ENCODE measurements around the gene ZRANB3.

ZRANB3 gene

DNA sequence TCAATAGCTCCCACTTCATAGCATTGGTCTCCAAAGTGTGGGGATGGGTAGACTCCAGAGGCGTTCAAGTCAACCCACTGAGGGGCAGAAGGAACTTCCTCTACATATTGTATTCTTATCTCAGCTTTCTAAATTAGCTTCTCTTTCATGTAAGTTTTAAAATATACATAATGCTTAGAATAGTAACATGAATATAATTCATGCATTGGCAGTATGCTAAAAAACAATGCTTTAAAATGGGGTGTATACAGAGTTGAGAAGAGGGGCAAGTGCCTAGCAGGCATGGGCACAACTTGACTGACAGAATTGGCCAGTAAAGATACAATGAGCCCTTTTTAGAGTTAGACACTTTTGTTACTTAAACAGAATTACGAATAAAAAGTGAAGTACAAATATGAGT, 212.2 kb downstream of the ZRANB3 start:
- H3K36me3 ChIP-seq (replicated peaks; ENCODE audit: low read depth, low read length) = no peaks in the 10 kb centered on the region
- H2AFZ ChIP-seq (ENCODE audit: low read depth, low read length) = no peak overlapping the region
- TF ChIP-seq, protein P1, sequence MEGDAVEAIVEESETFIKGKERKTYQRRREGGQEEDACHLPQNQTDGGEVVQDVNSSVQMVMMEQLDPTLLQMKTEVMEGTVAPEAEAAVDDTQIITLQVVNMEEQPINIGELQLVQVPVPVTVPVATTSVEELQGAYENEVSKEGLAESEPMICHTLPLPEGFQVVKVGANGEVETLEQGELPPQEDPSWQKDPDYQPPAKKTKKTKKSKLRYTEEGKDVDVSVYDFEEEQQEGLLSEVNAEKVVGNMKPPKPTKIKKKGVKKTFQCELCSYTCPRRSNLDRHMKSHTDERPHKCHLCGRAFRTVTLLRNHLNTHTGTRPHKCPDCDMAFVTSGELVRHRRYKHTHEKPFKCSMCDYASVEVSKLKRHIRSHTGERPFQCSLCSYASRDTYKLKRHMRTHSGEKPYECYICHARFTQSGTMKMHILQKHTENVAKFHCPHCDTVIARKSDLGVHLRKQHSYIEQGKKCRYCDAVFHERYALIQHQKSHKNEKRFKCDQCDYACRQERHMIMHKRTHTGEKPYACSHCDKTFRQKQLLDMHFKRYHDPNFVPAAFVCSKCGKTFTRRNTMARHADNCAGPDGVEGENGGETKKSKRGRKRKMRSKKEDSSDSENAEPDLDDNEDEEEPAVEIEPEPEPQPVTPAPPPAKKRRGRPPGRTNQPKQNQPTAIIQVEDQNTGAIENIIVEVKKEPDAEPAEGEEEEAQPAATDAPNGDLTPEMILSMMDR (IDR thresholded peaks at IDR 0.05; ENCODE audit: low read depth, low read length) = no peak
- no peak for TF ChIP-seq EZH2phosphoT487 (IDR thresholded peaks at IDR 0.05; ENCODE audit: low read depth)
- no peak overlapping the region for H3K4me3 ChIP-seq (ENCODE audit: low read length)
- no peak overlapping the region for H3K9ac ChIP-seq (ENCODE audit: low read length)
- no peaks in the 10 kb centered on the region for H3K9me3 ChIP-seq (ENCODE audit: insufficient read depth, low read length)
- no peaks in the 10 kb centered on the region for H3K27me3 ChIP-seq (ENCODE audit: low read depth, low read length)
- H4K20me1 ChIP-seq (ENCODE audit: insufficient read depth, low read length) = no peaks in the 10 kb centered on the region
- H3K27ac ChIP-seq (ENCODE audit: low read length) = no peak overlapping the region
- no peak overlapping the region for H3K4me2 ChIP-seq (ENCODE audit: low read length)
- H3K4me1 ChIP-seq (ENCODE audit: low read length) = no peaks in the 10 kb centered on the region
- no peaks in the 10 kb centered on the region for H3K79me2 ChIP-seq (ENCODE audit: low read length)

DNA sequence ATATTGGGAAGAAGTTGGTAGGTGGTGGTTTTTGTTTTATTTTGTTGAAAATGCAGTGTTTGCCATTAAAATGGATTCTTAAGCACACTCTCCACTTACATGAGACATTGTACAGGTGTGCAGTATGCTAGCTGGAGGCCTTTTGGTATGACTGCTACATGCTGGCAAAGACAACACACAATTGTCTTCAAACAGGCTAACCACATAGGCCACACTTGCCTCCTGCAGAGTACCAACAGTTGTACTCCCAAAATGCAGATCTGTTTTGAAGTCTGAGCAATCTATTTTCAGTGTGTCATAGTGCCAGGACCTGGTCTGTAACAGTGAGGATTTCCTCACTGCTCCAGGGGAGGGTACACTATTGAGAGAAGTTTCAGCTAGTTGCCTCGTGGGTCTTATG, 213.6 kb downstream of the ZRANB3 start:
- H3K79me2 ChIP-seq (ENCODE audit: low read length) = no peaks in the 10 kb centered on the region
- no peak for TF ChIP-seq EZH2phosphoT487 (IDR thresholded peaks at IDR 0.05; ENCODE audit: low read depth)
- TF ChIP-seq, protein P1 (IDR thresholded peaks at IDR 0.05; ENCODE audit: low read depth, low read length) = no peak
- H3K4me2 ChIP-seq (ENCODE audit: low read length) = no peak overlapping the region
- H3K9ac ChIP-seq (ENCODE audit: low read length) = no peak overlapping the region
- no peak overlapping the region for H3K27ac ChIP-seq (ENCODE audit: low read length)
- H3K4me1 ChIP-seq (ENCODE audit: low read length) = no peaks in the 10 kb centered on the region
- H4K20me1 ChIP-seq (ENCODE audit: insufficient read depth, low read length) = no peaks in the 10 kb centered on the region
- H3K27me3 ChIP-seq (ENCODE audit: low read depth, low read length) = no peaks in the 10 kb centered on the region
- H3K36me3 ChIP-seq (replicated peaks; ENCODE audit: low read depth, low read length) = no peaks in the 10 kb centered on the region
- H2AFZ ChIP-seq (ENCODE audit: low read depth, low read length) = no peak overlapping the region
- no peak overlapping the region for H3K4me3 ChIP-seq (ENCODE audit: low read length)
- no peaks in the 10 kb centered on the region for H3K9me3 ChIP-seq (ENCODE audit: insufficient read depth, low read length)

DNA sequence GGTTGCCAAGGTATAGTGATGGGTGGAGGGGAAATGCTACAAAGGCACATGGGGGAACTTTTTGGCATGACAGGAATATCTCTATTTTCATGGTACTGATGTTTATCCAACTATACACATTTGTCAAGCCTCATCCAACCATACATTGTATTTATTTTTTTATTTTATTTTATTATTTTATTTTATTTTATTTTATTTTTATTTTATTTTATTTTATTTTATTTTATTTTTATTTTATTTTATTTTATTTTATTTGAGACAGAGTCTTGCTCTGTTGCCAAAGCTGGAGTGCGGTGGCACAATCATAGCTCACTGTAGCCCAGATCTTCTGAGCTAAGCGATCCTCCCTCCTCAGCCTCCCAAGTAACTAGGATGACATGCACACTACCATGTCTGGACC, 219.1 kb downstream of the ZRANB3 start:
- no peak overlapping the region for H3K27ac ChIP-seq (ENCODE audit: low read length)
- no peaks in the 10 kb centered on the region for H3K9me3 ChIP-seq (ENCODE audit: insufficient read depth, low read length)

DNA sequence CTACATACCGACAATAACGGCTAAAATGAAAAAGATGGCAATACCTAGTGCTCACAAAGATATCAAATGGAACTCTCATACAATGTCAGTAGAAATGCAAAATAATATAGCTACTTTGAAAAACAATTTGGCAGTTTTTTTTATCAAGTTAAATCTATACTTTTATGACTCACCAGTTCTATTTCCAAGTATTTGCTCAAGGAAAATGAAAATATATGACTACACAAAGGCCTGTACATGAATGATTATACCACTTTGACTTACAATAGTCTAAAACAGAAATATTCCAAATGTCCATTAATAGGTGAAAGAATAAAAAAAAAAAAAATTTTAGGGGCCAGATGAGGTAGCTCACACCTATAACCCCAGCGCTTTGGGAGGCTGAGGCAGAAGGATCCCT, 219.8 kb downstream of the ZRANB3 start:
- Histone ChIP-seq H3K36me3 (replicated peaks; ENCODE audit: low read depth, low read length) (no peaks in the 10 kb centered on the region), H3K4me2 (ENCODE audit: low read length) (no peak overlapping the region), H3K9ac (ENCODE audit: low read length) (no peak overlapping the region), H3K27ac (ENCODE audit: low read length) (no peak overlapping the region), H2AFZ (ENCODE audit: low read depth, low read length) (no peak overlapping the region), H3K79me2 (ENCODE audit: low read length) (no peaks in the 10 kb centered on the region), H3K9me3 (ENCODE audit: insufficient read depth, low read length) (no peaks in the 10 kb centered on the region), H3K27me3 (ENCODE audit: low read depth, low read length) (no peaks in the 10 kb centered on the region), H4K20me1 (ENCODE audit: insufficient read depth, low read length) (no peaks in the 10 kb centered on the region), H3K4me3 (ENCODE audit: low read length) (no peak overlapping the region), H3K4me1 (ENCODE audit: low read length) (no peaks in the 10 kb centered on the region)
- TF ChIP-seq, protein P1 (IDR thresholded peaks at IDR 0.05; ENCODE audit: low read depth, low read length) = no peak
- TF ChIP-seq EZH2phosphoT487 (IDR thresholded peaks at IDR 0.05; ENCODE audit: low read depth) = no peak

More for the DNA sequence above, 219.1 kb downstream of the ZRANB3 start:
- H3K9ac ChIP-seq (ENCODE audit: low read length) = no peak overlapping the region
- no peaks in the 10 kb centered on the region for H3K4me1 ChIP-seq (ENCODE audit: low read length)
- no peaks in the 10 kb centered on the region for H3K27me3 ChIP-seq (ENCODE audit: low read depth, low read length)
- no peak overlapping the region for H3K4me2 ChIP-seq (ENCODE audit: low read length)
- H2AFZ ChIP-seq (ENCODE audit: low read depth, low read length) = no peak overlapping the region
- no peaks in the 10 kb centered on the region for H3K79me2 ChIP-seq (ENCODE audit: low read length)
- H3K4me3 ChIP-seq (ENCODE audit: low read length) = no peak overlapping the region
- H3K36me3 ChIP-seq (replicated peaks; ENCODE audit: low read depth, low read length) = no peaks in the 10 kb centered on the region
- no peak for TF ChIP-seq EZH2phosphoT487 (IDR thresholded peaks at IDR 0.05; ENCODE audit: low read depth)
- TF ChIP-seq, protein P1 (IDR thresholded peaks at IDR 0.05; ENCODE audit: low read depth, low read length) = no peak
- H4K20me1 ChIP-seq (ENCODE audit: insufficient read depth, low read length) = no peaks in the 10 kb centered on the region

All from OCI-LY3 (cell line).